HepG2 (cell line): ENCODE measurements around the gene COL9A2. TPM values are rescaled to one million over a fixed set of nuclear protein-coding genes. Genes with fewer than 3 reads are reported as not detected.

Experiments used
- ATAC-seq: fragments of 200-7000 bp; cut with Tn5 transposase; 3 replicates; pipeline ENCODE4 v1.9.1; 2020; ENCODE audit warnings: mild to moderate bottlenecking, moderate library complexity
- BruUV-seq: library from RNA; stranded (reverse); fragments of 400-500 nt; replicated peaks from 2 replicates; lab custom pipeline; 2021; lab: Mats Ljungman, UMichigan
- CTCF ChIA-PET: fragments of 300-600 bp; formaldehyde crosslinking; extraction: SDS; loops from one replicate; lab custom pipeline; 2021; ENCODE audit warnings: low total read pairs, inconsistent platforms, low intra/inter-chr PET ratio; lab: Yijun Ruan, JAX
- POLR2A ChIA-PET: fragments of 350-600 bp; sonication (Branson Sonifier 250); formaldehyde crosslinking; loops from one replicate; lab custom pipeline; 2020; ENCODE audit warnings: antibody characterized with exemption, inconsistent platforms; lab: Yijun Ruan, JAX
- DNase-seq: peaks from one replicate; pipeline ENCODE4 v3.0.0-alpha.2; 2015; ENCODE audit warnings: low spot score
- FAIRE-seq: peaks from 3 replicates; lab custom pipeline; 2011; peaks lifted over from hg19 to GRCh38; lab: Jason Lieb, UNC
- H2AFZ ChIP-seq: one replicate; pipeline ENCODE4 v1.6.1; 2011; ENCODE audit warnings: low read length, inconsistent platforms
- H3K27ac ChIP-seq: fragments of 300-600 bp; 3 replicates; pipeline ENCODE4 v1.8.0; 2011; ENCODE audit warnings: mixed run types, mild to moderate bottlenecking, mixed read lengths, low read length, inconsistent platforms; ENCODE audit not compliant: insufficient read depth; ENCODE audit errors: extremely low read length
- H3K27me3 ChIP-seq, 2 experiments: fragments of 200-600 bp in 1 of 2; 2 replicates in 1 of 2; 3 replicates in 1 of 2; pipeline versions ENCODE4 v1.6.0 to v1.8.0; 2011; ENCODE audit warnings: low read length in 2 of 2, mild to moderate bottlenecking in 2 of 2, moderate library complexity in 2 of 2, inconsistent platforms in 1 of 2; ENCODE audit not compliant: insufficient read depth in 2 of 2, control insufficient read depth in 1 of 2
- H3K36me3 ChIP-seq, 2 experiments: fragments of 200-600 bp in 1 of 2; replicated peaks in 1 of 2; 2 replicates in 1 of 2; 3 replicates in 1 of 2; pipeline versions ENCODE4 v1.5.1 to v1.8.0; 2011; ENCODE audit warnings: low read length in 2 of 2, inconsistent platforms in 1 of 2; ENCODE audit not compliant: insufficient read depth in 2 of 2, control insufficient read depth in 1 of 2
- H3K4me1 ChIP-seq: 2 replicates; pipeline ENCODE4 v1.5.1; 2012; ENCODE audit warnings: low read length, inconsistent platforms; ENCODE audit not compliant: insufficient read depth
- H3K4me2 ChIP-seq: 2 replicates; pipeline ENCODE4 v1.6.0; 2011; ENCODE audit warnings: low read depth, low read length, inconsistent platforms
- H3K4me3 ChIP-seq, 3 experiments: fragments of 200-600 bp in 1 of 3; sonication (generic), shearing (Covaris generic) in 1 of 3; replicated peaks in 1 of 3; 2 replicates each; pipeline ENCODE4 v1.5.1; 2011 to 2016; ENCODE audit warnings: low read length in 3 of 3, inconsistent platforms in 2 of 3, low read depth in 2 of 3, mild to moderate bottlenecking in 2 of 3, control low read depth in 1 of 3, mixed read lengths in 1 of 3; ENCODE audit not compliant: insufficient read depth in 1 of 3
- H3K79me2 ChIP-seq: one replicate; pipeline ENCODE4 v1.6.1; 2011; ENCODE audit warnings: low read length, inconsistent platforms; ENCODE audit not compliant: insufficient read depth
- H3K9ac ChIP-seq: 2 replicates; pipeline ENCODE4 v1.6.0; 2011; ENCODE audit warnings: mild to moderate bottlenecking, low read depth, low read length, inconsistent platforms; ENCODE audit not compliant: insufficient read depth
- H3K9me3 ChIP-seq: 2 replicates; pipeline ENCODE4 v1.5.1; 2012; ENCODE audit warnings: mild to moderate bottlenecking, low read length
- H4K20me1 ChIP-seq: 2 replicates; pipeline ENCODE4 v1.6.0; 2011; ENCODE audit warnings: inconsistent platforms, mild to moderate bottlenecking, low read length, moderate library complexity; ENCODE audit not compliant: insufficient read depth
- EZH2 ChIP-seq: conservative IDR thresholded peaks from 2 replicates; pipeline ENCODE4 v1.6.1; 2012; ENCODE audit warnings: mild to moderate bottlenecking, low read depth, low read length, moderate library complexity
- FOXK2 ChIP-seq: fragments of 450-650 bp; IDR thresholded peaks from 2 replicates; pipeline ENCODE4 v1.6.1; 2016
- HDAC2 ChIP-seq: sonication (generic); formaldehyde crosslinking; IDR thresholded peaks from 2 replicates; pipeline ENCODE4 v1.4.0; 2020; ENCODE audit warnings: missing genetic modification reagents
- IKZF1 ChIP-seq: fragments of 450-650 bp; IDR thresholded peaks from 2 replicates; pipeline ENCODE4 v1.7.1; 2016
- KDM6A ChIP-seq: IDR thresholded peaks from 2 replicates; pipeline ENCODE4 v1.6.1; 2016; ENCODE audit warnings: low read depth
- MAF1 ChIP-seq: sonication (generic); formaldehyde crosslinking; IDR thresholded peaks from 2 replicates; pipeline ENCODE4 v1.5.0; 2020; ENCODE audit warnings: missing genetic modification reagents, borderline replicate concordance
- NFATC3 ChIP-seq: sonication (generic); formaldehyde crosslinking; IDR thresholded peaks from 2 replicates; pipeline ENCODE4 v1.5.1; 2020; ENCODE audit warnings: mild to moderate bottlenecking, missing genetic modification reagents
- PAWR ChIP-seq: sonication (generic); formaldehyde crosslinking; IDR thresholded peaks from 2 replicates; pipeline ENCODE4 v1.4.0; 2020; ENCODE audit warnings: missing genetic modification reagents, mild to moderate bottlenecking, borderline replicate concordance
- ZMYM3 ChIP-seq: sonication (generic); formaldehyde crosslinking; IDR thresholded peaks from 2 replicates; pipeline ENCODE4 v1.5.1; 2020; ENCODE audit warnings: mild to moderate bottlenecking, missing genetic modification reagents
- ZNF382 ChIP-seq: sonication (generic); formaldehyde crosslinking; IDR thresholded peaks from 2 replicates; pipeline ENCODE4 v1.5.0; 2020; ENCODE audit warnings: missing genetic modification reagents, mild to moderate bottlenecking, borderline replicate concordance
- WGBS: methylation state at CpG from one replicate; pipeline ENCODE4 v1.1.6; 2017; ENCODE audit warnings: low lambda C conversion rate; 5-methylcytosine and 5-hydroxymethylcytosine counted together
- in situ Hi-C: cut with HindIII; loops from 2 replicates; pipeline ENCODE4 v1.10.0; 2017; ENCODE audit warnings: low pct_unique_long_range_greater_than_20kb; ENCODE audit not compliant: extremely low pct_ligation_motif_present
- intact Hi-C: fragments of 100-400 bp; cut with micrococcal nuclease; formaldehyde crosslinking; loops from one replicate; pipeline ENCODE4 v1.10.0; 2022; ENCODE audit not compliant: unreplicated experiment
- polyA plus RNA-seq, 8 experiments: library from polyadenylated mRNA; depleted of rRNA in 3 of 8; stranded (reverse) in 7 of 8; unstranded in 1 of 8; fragments of >200 nt; fragmentation: Illumina TruSeq in 4 of 8; extraction: Trizol in 4 of 8; gene quantifications; 2 replicates each; pipeline versions ENCODE4 v1.2.1 to v1.2.3, GENCODE V29; 2011 to 2016; ENCODE audit warnings: low read depth in 4 of 8, missing spikeins in 1 of 8, mixed read lengths in 1 of 8; ENCODE audit not compliant: insufficient read depth in 1 of 8
- total RNA-seq, 5 experiments: library from RNA; depleted of rRNA; stranded (reverse); fragments of >200 nt; fragmentation: Illumina TruSeq; extraction: Trizol; gene quantifications; 2 replicates each; pipeline ENCODE4 v1.2.3, GENCODE V29; 2016; ENCODE audit warnings: low read depth in 1 of 5
- TF ChIP-seq, protein P1 (sequence below): IDR thresholded peaks from 2 replicates; pipeline ENCODE4 v1.6.1; 2018; ENCODE audit warnings: missing genetic modification reagents
- TF ChIP-seq, protein P2 (sequence below): sonication (generic); formaldehyde crosslinking; IDR thresholded peaks from 2 replicates; pipeline ENCODE4 v1.5.1; 2020; ENCODE audit warnings: missing genetic modification reagents, mild to moderate bottlenecking, borderline replicate concordance
- TF ChIP-seq, protein P3 (sequence below): sonication (generic); formaldehyde crosslinking; IDR thresholded peaks from 2 replicates; pipeline ENCODE4 v1.4.0; 2020; ENCODE audit warnings: mild to moderate bottlenecking, missing genetic modification reagents

The COL9A2 gene
- total and polyA plus RNA-seq, 2 of the 13 experiments (the other 11 are each of a cell fraction or from before 2014, with no cell fraction given), result 20.2 to 26.9 TPM

DNA sequence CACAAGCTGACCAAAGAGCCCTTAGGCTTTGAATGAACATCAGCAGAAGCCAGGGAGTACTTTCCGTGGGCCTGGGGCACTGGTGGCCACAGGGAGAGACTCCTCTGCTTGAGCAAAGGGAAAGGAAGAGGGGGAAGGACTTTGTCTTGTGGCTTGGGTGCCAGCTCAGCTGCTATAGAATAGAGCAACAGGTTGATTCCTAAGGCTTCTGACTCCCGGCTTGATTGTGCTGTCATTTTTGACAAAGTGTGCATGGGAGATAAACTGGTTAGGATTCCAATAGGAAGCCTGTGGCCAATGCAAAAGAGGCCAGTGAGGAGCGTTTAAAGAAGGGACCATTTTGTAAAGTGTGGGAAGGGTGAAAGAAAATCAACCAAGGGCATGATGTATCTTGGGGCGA, 44.6 kb upstream of the COL9A2 start (continued):
- no peak for TF ChIP-seq HDAC2 (CRISPR knock-in tag)
- no peak for TF ChIP-seq IKZF1
- TF ChIP-seq PAWR (CRISPR knock-in tag), result no peak
- TF ChIP-seq FOXK2, result no peak
- no peak for TF ChIP-seq ZMYM3 (CRISPR knock-in tag)

DNA sequence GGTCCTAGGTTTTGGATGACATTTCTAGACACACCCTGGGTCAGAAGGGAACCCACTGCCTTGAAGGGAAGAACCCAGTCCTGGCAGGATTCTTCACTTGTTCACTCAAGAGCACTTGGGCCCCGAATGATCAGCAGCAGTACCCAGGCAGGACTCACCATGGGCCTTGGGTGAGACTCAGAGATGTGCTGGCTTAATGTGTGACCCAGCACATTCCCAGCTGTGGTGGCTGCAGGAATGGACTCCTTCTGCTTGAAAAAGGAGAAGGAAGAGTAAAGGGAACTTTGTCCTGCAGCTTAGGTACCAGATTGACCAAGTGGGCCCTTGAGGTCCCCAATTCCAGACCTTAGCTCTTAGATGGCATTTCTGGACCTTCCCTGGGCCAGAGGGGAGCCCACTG, 44.1 kb upstream of the COL9A2 start:
- no peak overlapping the region for H3K4me3 ChIP-seq
- peaks cover 0 to 5% of the 10 kb centered on the region in 2 experiments; a peak in 2 of 5 replicates for H3K27me3 ChIP-seq
- POLR2A ChIA-PET, result no interaction called here
- DNase-seq, result no peak
- intact Hi-C loops (no loop called here), in situ Hi-C loops (no loop called here)
- BruUV-seq, result no TSS peak
- no CpG with 5 or more reads among the region's 1 CpG for WGBS
- ATAC-seq, result peak; percentile 64
- 0 out of 2 replicates have a peak overlapping the region, but pooled peaks have one; percentile 2 for H3K4me2 ChIP-seq
- H3K9ac ChIP-seq, result no peak overlapping the region
- H3K79me2 ChIP-seq, result no peaks in the 10 kb centered on the region
- H4K20me1 ChIP-seq, result no peaks in the 10 kb centered on the region
- no peaks in the 10 kb centered on the region for H3K36me3 ChIP-seq
- no peak overlapping the region for H2AFZ ChIP-seq
- H3K4me1 ChIP-seq, result peaks cover 23% of the 10 kb centered on the region
- FAIRE-seq, result no peak
- H3K27ac ChIP-seq, result no peak overlapping the region
- H3K9me3 ChIP-seq, result peaks cover 12% of the 10 kb centered on the region
- CTCF ChIA-PET, result no interaction called here
- TF ChIP-seq EZH2 (no peak), KDM6A (CRISPR knock-in tag) (no peak), NFATC3 (no peak), MAF1 (CRISPR knock-in tag) (no peak), ZNF382 (no peak)
- TF ChIP-seq, protein P1, sequence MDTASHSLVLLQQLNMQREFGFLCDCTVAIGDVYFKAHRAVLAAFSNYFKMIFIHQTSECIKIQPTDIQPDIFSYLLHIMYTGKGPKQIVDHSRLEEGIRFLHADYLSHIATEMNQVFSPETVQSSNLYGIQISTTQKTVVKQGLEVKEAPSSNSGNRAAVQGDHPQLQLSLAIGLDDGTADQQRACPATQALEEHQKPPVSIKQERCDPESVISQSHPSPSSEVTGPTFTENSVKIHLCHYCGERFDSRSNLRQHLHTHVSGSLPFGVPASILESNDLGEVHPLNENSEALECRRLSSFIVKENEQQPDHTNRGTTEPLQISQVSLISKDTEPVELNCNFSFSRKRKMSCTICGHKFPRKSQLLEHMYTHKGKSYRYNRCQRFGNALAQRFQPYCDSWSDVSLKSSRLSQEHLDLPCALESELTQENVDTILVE (CRISPR knock-in tag), result no peak
- TF ChIP-seq, protein P2, sequence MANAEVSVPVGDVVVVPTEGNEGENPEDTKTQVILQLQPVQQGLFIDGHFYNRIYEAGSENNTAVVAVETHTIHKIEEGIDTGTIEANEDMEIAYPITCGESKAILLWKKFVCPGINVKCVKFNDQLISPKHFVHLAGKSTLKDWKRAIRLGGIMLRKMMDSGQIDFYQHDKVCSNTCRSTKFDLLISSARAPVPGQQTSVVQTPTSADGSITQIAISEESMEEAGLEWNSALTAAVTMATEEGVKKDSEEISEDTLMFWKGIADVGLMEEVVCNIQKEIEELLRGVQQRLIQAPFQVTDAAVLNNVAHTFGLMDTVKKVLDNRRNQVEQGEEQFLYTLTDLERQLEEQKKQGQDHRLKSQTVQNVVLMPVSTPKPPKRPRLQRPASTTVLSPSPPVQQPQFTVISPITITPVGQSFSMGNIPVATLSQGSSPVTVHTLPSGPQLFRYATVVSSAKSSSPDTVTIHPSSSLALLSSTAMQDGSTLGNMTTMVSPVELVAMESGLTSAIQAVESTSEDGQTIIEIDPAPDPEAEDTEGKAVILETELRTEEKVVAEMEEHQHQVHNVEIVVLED, result no peak
- TF ChIP-seq, protein P3, sequence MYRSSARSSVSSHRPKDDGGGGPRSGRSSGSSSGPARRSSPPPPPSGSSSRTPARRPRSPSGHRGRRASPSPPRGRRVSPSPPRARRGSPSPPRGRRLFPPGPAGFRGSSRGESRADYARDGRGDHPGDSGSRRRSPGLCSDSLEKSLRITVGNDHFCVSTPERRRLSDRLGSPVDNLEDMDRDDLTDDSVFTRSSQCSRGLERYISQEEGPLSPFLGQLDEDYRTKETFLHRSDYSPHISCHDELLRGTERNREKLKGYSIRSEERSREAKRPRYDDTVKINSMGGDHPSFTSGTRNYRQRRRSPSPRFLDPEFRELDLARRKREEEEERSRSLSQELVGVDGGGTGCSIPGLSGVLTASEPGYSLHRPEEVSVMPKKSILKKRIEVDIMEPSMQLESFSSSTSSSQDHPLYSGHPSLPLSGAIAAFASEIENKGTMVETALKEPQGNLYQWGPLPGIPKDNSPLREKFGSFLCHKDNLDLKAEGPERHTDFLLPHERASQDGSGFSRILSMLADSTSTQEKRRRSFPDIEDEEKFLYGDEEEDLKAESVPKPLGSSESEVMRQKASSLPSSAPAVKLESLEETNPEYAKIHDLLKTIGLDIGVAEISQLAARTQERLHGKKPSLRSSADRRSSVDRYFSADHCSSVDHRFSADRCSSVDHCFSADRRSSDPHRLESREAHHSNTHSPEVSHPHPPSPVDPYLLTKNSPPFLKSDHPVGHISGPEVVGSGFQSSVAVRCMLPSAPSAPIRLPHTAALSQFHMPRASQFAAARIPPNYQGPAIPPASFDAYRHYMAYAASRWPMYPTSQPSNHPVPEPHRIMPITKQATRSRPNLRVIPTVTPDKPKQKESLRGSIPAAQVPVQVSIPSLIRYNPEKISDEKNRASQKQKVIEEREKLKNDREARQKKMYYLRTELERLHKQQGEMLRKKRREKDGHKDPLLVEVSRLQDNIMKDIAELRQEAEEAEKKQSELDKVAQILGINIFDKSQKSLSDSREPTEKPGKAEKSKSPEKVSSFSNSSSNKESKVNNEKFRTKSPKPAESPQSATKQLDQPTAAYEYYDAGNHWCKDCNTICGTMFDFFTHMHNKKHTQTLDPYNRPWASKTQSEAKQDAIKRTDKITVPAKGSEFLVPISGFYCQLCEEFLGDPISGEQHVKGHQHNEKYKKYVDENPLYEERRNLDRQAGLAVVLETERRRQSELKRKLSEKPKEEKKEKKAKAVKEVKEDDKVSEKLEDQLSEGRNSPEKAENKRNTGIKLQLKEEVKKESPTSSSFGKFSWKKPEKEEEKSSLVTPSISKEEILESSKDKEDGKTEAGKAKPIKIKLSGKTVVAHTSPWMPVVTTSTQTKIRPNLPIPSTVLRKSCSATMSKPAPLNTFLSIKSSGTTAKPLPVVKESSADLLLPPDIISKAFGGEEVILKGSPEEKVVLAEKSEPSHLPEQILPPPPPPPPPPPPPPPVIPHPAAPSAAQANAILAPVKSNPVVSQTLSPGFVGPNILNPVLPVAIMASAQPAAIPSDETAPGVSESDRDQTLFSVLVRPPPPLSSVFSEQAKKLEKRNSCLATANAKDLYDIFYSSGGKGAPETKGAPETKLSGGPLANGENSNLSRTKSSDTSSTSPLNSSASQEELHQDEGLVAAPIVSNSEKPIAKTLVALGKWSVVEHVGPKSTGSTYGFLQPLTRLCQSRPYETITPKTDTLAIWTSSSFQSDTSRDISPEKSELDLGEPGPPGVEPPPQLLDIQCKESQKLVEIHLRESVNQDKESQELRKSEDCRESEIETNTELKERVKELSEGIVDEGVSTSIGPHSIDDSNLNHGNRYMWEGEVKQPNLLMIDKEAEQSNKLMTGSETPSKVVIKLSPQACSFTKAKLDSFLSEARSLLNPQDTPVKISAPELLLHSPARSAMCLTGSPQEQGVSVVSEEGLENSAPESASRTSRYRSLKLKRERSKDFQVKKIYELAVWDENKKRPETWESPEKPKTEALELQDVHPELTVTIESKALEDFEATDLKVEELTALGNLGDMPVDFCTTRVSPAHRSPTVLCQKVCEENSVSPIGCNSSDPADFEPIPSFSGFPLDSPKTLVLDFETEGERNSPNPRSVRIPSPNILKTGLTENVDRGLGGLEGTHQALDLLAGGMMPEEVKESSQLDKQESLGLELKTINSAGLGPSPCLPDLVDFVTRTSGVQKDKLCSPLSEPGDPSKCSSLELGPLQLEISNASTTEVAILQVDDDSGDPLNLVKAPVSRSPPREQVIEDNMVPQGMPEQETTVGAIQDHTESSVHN (CRISPR knock-in tag), result no peak
